ENCODE measurements around the gene UPK1A.

Gene UPK1A

DNA sequence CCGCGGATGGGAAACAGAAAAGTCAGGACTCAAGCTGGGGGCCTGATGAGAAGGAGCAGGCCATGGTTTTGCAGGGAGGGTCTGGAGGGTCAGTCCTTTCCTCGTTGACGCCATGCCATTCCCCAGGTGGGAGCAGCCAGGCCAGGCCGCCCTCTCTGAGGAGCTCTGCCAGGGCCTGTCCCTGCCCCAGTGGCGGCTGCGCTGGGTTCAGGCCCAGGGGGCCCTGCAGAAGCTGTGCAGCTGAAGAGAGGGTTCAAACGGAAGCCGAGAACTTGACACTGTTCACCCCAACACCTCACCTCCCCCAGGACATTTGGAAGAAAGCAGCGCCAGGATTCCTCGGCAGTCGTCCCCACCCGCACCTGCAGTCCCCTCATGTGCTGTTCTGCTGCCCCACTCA is 43.6 kb upstream of the UPK1A start:
- TF ChIP-seq EP300 (IDR thresholded peaks at IDR 0.05; ENCODE audit: borderline replicate concordance) (no peak), EGR1 (IDR thresholded peaks at IDR 0.05) (no peak), FOXM1 (IDR thresholded peaks at IDR 0.05; ENCODE audit: borderline replicate concordance, low read depth) (no peak), CREB1 (IDR thresholded peaks at IDR 0.05; ENCODE audit: low read depth) (no peak), RAD21 (IDR thresholded peaks at IDR 0.05; ENCODE audit: low read depth) (no peak), TAF1 (IDR thresholded peaks at IDR 0.05; ENCODE audit: low read depth) (no peak), USF1 (IDR thresholded peaks at IDR 0.05) (no peak), YY1 (IDR thresholded peaks at IDR 0.05; ENCODE audit: low read depth) (no peak), ZBTB7A (IDR thresholded peaks at IDR 0.05; ENCODE audit: low read depth) (no peak), TEAD4 (IDR thresholded peaks at IDR 0.05) (no peak), TCF12 (IDR thresholded peaks at IDR 0.05; ENCODE audit: low read depth) (no peak), CEBPB (IDR thresholded peaks at IDR 0.05) (no peak), NFIC (IDR thresholded peaks at IDR 0.05) (no peak)
- TF ChIP-seq, protein P1, sequence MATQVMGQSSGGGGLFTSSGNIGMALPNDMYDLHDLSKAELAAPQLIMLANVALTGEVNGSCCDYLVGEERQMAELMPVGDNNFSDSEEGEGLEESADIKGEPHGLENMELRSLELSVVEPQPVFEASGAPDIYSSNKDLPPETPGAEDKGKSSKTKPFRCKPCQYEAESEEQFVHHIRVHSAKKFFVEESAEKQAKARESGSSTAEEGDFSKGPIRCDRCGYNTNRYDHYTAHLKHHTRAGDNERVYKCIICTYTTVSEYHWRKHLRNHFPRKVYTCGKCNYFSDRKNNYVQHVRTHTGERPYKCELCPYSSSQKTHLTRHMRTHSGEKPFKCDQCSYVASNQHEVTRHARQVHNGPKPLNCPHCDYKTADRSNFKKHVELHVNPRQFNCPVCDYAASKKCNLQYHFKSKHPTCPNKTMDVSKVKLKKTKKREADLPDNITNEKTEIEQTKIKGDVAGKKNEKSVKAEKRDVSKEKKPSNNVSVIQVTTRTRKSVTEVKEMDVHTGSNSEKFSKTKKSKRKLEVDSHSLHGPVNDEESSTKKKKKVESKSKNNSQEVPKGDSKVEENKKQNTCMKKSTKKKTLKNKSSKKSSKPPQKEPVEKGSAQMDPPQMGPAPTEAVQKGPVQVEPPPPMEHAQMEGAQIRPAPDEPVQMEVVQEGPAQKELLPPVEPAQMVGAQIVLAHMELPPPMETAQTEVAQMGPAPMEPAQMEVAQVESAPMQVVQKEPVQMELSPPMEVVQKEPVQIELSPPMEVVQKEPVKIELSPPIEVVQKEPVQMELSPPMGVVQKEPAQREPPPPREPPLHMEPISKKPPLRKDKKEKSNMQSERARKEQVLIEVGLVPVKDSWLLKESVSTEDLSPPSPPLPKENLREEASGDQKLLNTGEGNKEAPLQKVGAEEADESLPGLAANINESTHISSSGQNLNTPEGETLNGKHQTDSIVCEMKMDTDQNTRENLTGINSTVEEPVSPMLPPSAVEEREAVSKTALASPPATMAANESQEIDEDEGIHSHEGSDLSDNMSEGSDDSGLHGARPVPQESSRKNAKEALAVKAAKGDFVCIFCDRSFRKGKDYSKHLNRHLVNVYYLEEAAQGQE (IDR thresholded peaks at IDR 0.05; ENCODE audit: low read depth): no peak
- TF ChIP-seq, protein P2, sequence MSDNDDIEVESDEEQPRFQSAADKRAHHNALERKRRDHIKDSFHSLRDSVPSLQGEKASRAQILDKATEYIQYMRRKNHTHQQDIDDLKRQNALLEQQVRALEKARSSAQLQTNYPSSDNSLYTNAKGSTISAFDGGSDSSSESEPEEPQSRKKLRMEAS (IDR thresholded peaks at IDR 0.05): no peak

DNA sequence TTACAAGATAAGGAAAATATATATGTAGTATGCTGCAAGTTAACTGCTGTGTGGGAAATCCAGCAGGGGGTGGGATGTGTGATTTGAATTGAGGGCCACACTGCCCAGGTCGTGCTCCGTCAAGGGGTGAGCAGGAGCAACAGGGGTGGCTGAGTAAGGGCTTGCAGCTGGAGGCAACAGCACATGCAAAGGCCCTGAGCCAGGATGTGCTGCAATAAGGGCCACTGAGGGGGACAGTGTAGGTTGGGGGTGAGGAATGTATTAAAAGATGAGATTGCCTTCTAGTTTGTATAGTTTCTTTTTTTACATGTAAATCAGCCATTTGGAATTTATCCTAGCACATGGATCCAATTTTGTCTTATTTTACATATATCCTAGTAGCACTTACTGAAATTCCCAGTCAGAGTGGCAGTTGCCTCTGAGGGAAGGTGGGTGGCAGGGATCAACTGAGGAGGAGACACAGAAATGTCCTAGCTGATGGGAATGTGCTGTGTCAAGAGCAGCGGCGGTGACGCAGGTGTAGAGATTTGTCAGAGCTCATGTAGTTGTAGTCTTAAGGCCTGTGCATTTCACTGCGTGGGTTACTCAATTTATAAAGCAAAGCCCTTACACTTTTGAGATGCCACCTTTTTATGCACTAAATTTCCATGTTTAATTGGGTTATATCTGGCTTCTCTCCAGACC is 42.8 kb upstream of the UPK1A start:
- TF ChIP-seq, protein P2 (IDR thresholded peaks at IDR 0.05): no peak
- TF ChIP-seq TCF12 (IDR thresholded peaks at IDR 0.05; ENCODE audit: low read depth) (no peak), FOXM1 (IDR thresholded peaks at IDR 0.05; ENCODE audit: borderline replicate concordance, low read depth) (no peak), ZBTB7A (IDR thresholded peaks at IDR 0.05; ENCODE audit: low read depth) (no peak), EP300 (IDR thresholded peaks at IDR 0.05; ENCODE audit: borderline replicate concordance) (no peak), TAF1 (IDR thresholded peaks at IDR 0.05; ENCODE audit: low read depth) (no peak), USF1 (IDR thresholded peaks at IDR 0.05) (no peak), YY1 (IDR thresholded peaks at IDR 0.05; ENCODE audit: low read depth) (no peak), EGR1 (IDR thresholded peaks at IDR 0.05) (no peak), NFIC (IDR thresholded peaks at IDR 0.05) (no peak), CREB1 (IDR thresholded peaks at IDR 0.05; ENCODE audit: low read depth) (no peak), RAD21 (IDR thresholded peaks at IDR 0.05; ENCODE audit: low read depth) (no peak), TEAD4 (IDR thresholded peaks at IDR 0.05) (no peak), CEBPB (IDR thresholded peaks at IDR 0.05) (no peak)
- TF ChIP-seq, protein P1 (IDR thresholded peaks at IDR 0.05; ENCODE audit: low read depth): no peak

DNA sequence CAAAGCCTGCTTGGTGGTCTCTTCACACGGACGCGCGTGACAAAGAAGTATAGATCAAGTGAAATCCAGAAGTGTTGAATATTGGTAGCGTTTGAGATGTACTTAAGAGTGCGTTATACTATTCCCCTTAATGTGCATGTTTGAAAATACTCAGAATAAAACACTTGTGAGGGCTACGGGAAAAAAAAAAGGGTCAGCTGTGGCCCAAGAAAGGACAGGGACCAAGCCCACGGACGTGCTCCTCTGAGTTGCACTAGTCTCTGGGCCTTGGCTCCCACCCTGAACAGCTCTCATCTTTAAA is 38.1 kb upstream of the UPK1A start:
- TF ChIP-seq, protein P2 (IDR thresholded peaks at IDR 0.05): no peak
- no peak for TF ChIP-seq TEAD4 (IDR thresholded peaks at IDR 0.05)
- no peak for TF ChIP-seq RAD21 (IDR thresholded peaks at IDR 0.05; ENCODE audit: low read depth)
- TF ChIP-seq YY1 (IDR thresholded peaks at IDR 0.05; ENCODE audit: low read depth): no peak

- TF ChIP-seq CEBPB (IDR thresholded peaks at IDR 0.05) (no peak), ZBTB7A (IDR thresholded peaks at IDR 0.05; ENCODE audit: low read depth) (0 out of 2 replicates have a peak, but pooled peaks have one; percentile 65), CREB1 (IDR thresholded peaks at IDR 0.05; ENCODE audit: low read depth) (peak; percentile 100), YY1 (IDR thresholded peaks at IDR 0.05; ENCODE audit: low read depth) (no peak), TCF12 (IDR thresholded peaks at IDR 0.05; ENCODE audit: low read depth) (no peak), FOXM1 (IDR thresholded peaks at IDR 0.05; ENCODE audit: borderline replicate concordance, low read depth) (no peak)
- TF ChIP-seq, protein P2 (IDR thresholded peaks at IDR 0.05): peak; percentile 23; the same call in 1 of the 2 replicates
These were observed 37.6 kb upstream of the UPK1A start, which contains the start of gene RBM42 for GRCh38 chr19:35628565-35629331. Gene RBM42, plus strand, starts transcription at chr19:35629036. Its CDS starts 118 bp downstream, at chr19:35629154.

DNA sequence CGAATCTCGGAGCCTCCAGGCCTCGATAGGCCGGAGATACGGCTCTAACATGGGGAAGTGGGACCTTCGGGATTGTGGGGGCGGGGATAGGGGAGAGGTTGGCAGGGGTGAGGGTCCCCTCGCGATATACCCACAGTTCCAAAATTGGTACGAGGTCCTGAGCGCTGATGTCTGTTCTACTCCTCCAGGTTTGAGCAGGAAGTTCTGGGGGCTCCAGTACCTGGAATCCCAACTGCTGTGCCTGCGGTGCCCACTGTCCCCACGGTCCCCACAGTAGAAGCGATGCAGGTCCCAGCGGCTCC is 37.0 kb upstream of the UPK1A start:
- TF ChIP-seq TCF12 (IDR thresholded peaks at IDR 0.05; ENCODE audit: low read depth): no peak
- no peak for TF ChIP-seq ZBTB7A (IDR thresholded peaks at IDR 0.05; ENCODE audit: low read depth)
- TF ChIP-seq TEAD4 (IDR thresholded peaks at IDR 0.05): no peak
- TF ChIP-seq USF1 (IDR thresholded peaks at IDR 0.05): no peak
- no peak for TF ChIP-seq RAD21 (IDR thresholded peaks at IDR 0.05; ENCODE audit: low read depth)
- TF ChIP-seq CEBPB (IDR thresholded peaks at IDR 0.05): no peak
- TF ChIP-seq, protein P2 (IDR thresholded peaks at IDR 0.05): no peak
- TF ChIP-seq TAF1 (IDR thresholded peaks at IDR 0.05; ENCODE audit: low read depth): no peak
- TF ChIP-seq NFIC (IDR thresholded peaks at IDR 0.05): no peak
- no peak for TF ChIP-seq FOXM1 (IDR thresholded peaks at IDR 0.05; ENCODE audit: borderline replicate concordance, low read depth)
- no peak for TF ChIP-seq YY1 (IDR thresholded peaks at IDR 0.05; ENCODE audit: low read depth)
- no peak for TF ChIP-seq CREB1 (IDR thresholded peaks at IDR 0.05; ENCODE audit: low read depth)

All from Ishikawa (cell line).